ENCODE data around the gene ETNPPL.

ETNPPL gene

DNA sequence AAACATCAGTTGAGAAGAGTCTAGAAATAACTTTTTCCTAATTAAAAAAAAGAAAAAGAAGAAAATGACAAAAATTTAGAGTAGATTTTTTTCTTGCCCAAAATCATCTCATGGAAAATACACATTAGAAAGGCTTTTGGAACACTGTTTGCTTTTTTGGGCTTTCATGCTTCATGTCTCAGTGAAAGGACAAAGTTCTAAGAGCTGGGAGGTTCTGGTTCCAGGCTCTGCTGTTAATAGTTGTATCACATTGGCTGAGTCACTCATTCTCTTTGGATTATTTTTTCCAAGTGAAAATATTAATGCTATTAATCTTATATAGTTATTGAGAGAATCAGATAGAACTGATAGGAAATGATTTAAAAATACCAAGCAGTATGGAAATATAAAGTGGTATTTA is 32.9 kb upstream of the ETNPPL start:
- DNase-seq: no peak
- TF ChIP-seq EZH2 (IDR thresholded peaks at IDR 0.05; ENCODE audit: borderline replicate concordance, low read depth, low read length, severe bottlenecking): no peak

DNA sequence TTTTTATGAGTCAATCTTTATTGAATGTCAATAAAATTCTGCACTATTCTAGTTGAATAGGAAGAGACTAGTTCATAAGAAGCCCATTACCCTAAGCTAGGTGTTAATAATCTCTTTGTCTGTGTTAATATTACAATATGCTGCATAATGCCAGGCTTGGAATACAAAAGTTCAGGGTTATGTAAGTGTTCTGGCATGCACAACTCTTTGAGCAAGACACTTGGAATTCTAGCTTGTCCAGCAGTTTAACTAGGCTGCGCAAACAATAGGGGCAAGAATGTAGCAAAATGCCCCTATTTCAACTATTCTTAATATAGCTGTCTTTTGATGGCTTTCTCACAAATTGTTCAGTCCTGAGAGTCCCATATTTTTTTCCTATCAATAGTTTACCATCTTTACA is 31.3 kb upstream of the ETNPPL start:
- DNase-seq: no peak
- Histone ChIP-seq H2AFZ (ENCODE audit: low read depth, low read length) (no peak overlapping the region), H3K9me3 (ENCODE audit: insufficient read depth, low read length, severe bottlenecking) (no peaks in the 10 kb centered on the region), H3K27me3 (ENCODE audit: insufficient read depth, low read length, poor library complexity) (no peaks in the 10 kb centered on the region), H3K4me1 (ENCODE audit: insufficient read depth, low read length) (no peaks in the 10 kb centered on the region), H3K4me3 (ENCODE audit: low read depth in 1 of 2, low read length in 2 of 2) (no peak overlapping the region), H4K20me1 (ENCODE audit: insufficient read depth, low read length) (no peaks in the 10 kb centered on the region), H3K4me2 (ENCODE audit: insufficient read depth, low read length) (no peak overlapping the region), H3K79me2 (ENCODE audit: insufficient read depth, low read length) (no peaks in the 10 kb centered on the region), H3K9ac (ENCODE audit: low read depth, low read length) (no peak overlapping the region), H3K36me3 (ENCODE audit: insufficient read depth, low read length) (no peaks in the 10 kb centered on the region), H3K27ac (ENCODE audit: low read length) (no peak overlapping the region)
- ATAC-seq (ENCODE audit: insufficient read depth, low read depth): no peak
- TF ChIP-seq, protein P1, sequence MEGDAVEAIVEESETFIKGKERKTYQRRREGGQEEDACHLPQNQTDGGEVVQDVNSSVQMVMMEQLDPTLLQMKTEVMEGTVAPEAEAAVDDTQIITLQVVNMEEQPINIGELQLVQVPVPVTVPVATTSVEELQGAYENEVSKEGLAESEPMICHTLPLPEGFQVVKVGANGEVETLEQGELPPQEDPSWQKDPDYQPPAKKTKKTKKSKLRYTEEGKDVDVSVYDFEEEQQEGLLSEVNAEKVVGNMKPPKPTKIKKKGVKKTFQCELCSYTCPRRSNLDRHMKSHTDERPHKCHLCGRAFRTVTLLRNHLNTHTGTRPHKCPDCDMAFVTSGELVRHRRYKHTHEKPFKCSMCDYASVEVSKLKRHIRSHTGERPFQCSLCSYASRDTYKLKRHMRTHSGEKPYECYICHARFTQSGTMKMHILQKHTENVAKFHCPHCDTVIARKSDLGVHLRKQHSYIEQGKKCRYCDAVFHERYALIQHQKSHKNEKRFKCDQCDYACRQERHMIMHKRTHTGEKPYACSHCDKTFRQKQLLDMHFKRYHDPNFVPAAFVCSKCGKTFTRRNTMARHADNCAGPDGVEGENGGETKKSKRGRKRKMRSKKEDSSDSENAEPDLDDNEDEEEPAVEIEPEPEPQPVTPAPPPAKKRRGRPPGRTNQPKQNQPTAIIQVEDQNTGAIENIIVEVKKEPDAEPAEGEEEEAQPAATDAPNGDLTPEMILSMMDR (IDR thresholded peaks at IDR 0.05; ENCODE audit: borderline replicate concordance, extremely low read depth, low read length, poor library complexity, severe bottlenecking): no peak
- TF ChIP-seq EZH2 (IDR thresholded peaks at IDR 0.05; ENCODE audit: borderline replicate concordance, low read depth, low read length, severe bottlenecking): no peak

More for the DNA sequence above, 32.9 kb upstream of the ETNPPL start:
- no peak overlapping the region for H3K4me2 ChIP-seq (ENCODE audit: insufficient read depth, low read length)
- H2AFZ ChIP-seq (ENCODE audit: low read depth, low read length): no peak overlapping the region
- no peaks in the 10 kb centered on the region for H4K20me1 ChIP-seq (ENCODE audit: insufficient read depth, low read length)
- H3K9me3 ChIP-seq (ENCODE audit: insufficient read depth, low read length, severe bottlenecking): no peaks in the 10 kb centered on the region
- no peak overlapping the region for H3K4me3 ChIP-seq (ENCODE audit: low read depth in 1 of 2, low read length in 2 of 2)
- H3K79me2 ChIP-seq (ENCODE audit: insufficient read depth, low read length): no peaks in the 10 kb centered on the region
- H3K27ac ChIP-seq (ENCODE audit: low read length): no peak overlapping the region
- H3K36me3 ChIP-seq (ENCODE audit: insufficient read depth, low read length): no peaks in the 10 kb centered on the region
- H3K27me3 ChIP-seq (ENCODE audit: insufficient read depth, low read length, poor library complexity): no peaks in the 10 kb centered on the region
- H3K4me1 ChIP-seq (ENCODE audit: insufficient read depth, low read length): no peaks in the 10 kb centered on the region
- H3K9ac ChIP-seq (ENCODE audit: low read depth, low read length): no peak overlapping the region
- no peak for ATAC-seq (ENCODE audit: insufficient read depth, low read depth)

DNA sequence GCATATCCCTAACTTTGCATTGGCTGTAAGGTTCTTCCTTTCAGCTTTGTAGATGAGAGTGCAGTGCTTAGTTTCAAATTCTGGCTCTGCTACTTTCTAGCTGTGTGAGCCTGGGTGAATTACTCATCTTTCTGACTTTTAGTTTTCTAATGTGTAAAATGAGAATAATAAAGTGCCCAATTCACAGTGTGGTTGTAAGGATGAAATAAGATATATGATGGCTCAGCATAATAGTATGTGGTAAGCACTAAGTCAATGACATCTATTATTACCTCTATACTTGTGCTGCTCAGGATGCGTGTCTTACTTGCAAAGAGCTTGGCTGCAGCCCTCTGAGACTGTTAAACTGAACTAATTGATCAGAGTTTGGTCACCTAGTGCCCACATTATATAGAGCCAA is 30.6 kb upstream of the ETNPPL start:
- no peaks in the 10 kb centered on the region for H3K27me3 ChIP-seq (ENCODE audit: insufficient read depth, low read length, poor library complexity)
- H3K4me3 ChIP-seq (ENCODE audit: low read depth in 1 of 2, low read length in 2 of 2): no peak overlapping the region
- DNase-seq (no peak), ATAC-seq (ENCODE audit: insufficient read depth, low read depth) (no peak)
- H3K9me3 ChIP-seq (ENCODE audit: insufficient read depth, low read length, severe bottlenecking): no peaks in the 10 kb centered on the region
- H3K4me1 ChIP-seq (ENCODE audit: insufficient read depth, low read length): no peaks in the 10 kb centered on the region
- no peaks in the 10 kb centered on the region for H3K79me2 ChIP-seq (ENCODE audit: insufficient read depth, low read length)
- H3K36me3 ChIP-seq (ENCODE audit: insufficient read depth, low read length): no peaks in the 10 kb centered on the region
- no peaks in the 10 kb centered on the region for H4K20me1 ChIP-seq (ENCODE audit: insufficient read depth, low read length)
- H3K4me2 ChIP-seq (ENCODE audit: insufficient read depth, low read length): no peak overlapping the region
- no peak overlapping the region for H3K27ac ChIP-seq (ENCODE audit: low read length)
- H3K9ac ChIP-seq (ENCODE audit: low read depth, low read length): no peak overlapping the region
- no peak overlapping the region for H2AFZ ChIP-seq (ENCODE audit: low read depth, low read length)
- no peak for TF ChIP-seq EZH2 (IDR thresholded peaks at IDR 0.05; ENCODE audit: borderline replicate concordance, low read depth, low read length, severe bottlenecking)
- TF ChIP-seq, protein P1 (IDR thresholded peaks at IDR 0.05; ENCODE audit: borderline replicate concordance, extremely low read depth, low read length, poor library complexity, severe bottlenecking): no peak

DNA sequence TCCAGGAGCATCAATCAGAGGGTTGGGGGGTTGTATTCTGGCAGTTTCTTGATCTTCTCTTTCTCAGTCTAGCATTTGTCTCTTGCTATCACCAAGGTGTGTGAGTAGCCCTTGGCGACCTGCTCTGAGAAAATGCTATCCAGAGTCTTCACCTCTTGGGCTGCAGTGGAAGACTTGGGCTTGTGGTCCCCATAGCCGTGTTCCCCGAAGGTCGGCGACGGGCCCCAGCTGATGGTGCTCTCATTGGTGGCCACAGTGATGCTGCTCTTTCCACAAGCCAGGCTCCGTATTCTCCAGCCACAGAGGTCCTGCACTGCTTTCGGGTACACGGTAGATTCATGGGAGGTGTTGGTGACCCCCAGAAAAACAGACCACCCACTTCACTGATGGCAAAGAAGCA is 25.9 kb upstream of the ETNPPL start:
- no peak for ATAC-seq (ENCODE audit: insufficient read depth, low read depth)

More for the DNA sequence above, 25.9 kb upstream of the ETNPPL start:
- TF ChIP-seq EZH2 (IDR thresholded peaks at IDR 0.05; ENCODE audit: borderline replicate concordance, low read depth, low read length, severe bottlenecking): no peak
- TF ChIP-seq, protein P1 (IDR thresholded peaks at IDR 0.05; ENCODE audit: borderline replicate concordance, extremely low read depth, low read length, poor library complexity, severe bottlenecking): no peak
- Histone ChIP-seq H3K4me3 (ENCODE audit: low read depth in 1 of 2, low read length in 2 of 2) (no peak overlapping the region), H3K4me2 (ENCODE audit: insufficient read depth, low read length) (no peak overlapping the region), H3K4me1 (ENCODE audit: insufficient read depth, low read length) (no peaks in the 10 kb centered on the region), H3K36me3 (ENCODE audit: insufficient read depth, low read length) (no peaks in the 10 kb centered on the region), H2AFZ (ENCODE audit: low read depth, low read length) (no peak overlapping the region), H3K9ac (ENCODE audit: low read depth, low read length) (no peak overlapping the region), H3K9me3 (ENCODE audit: insufficient read depth, low read length, severe bottlenecking) (no peaks in the 10 kb centered on the region), H3K27me3 (ENCODE audit: insufficient read depth, low read length, poor library complexity) (no peaks in the 10 kb centered on the region), H3K27ac (ENCODE audit: low read length) (no peak overlapping the region), H3K79me2 (ENCODE audit: insufficient read depth, low read length) (no peaks in the 10 kb centered on the region), H4K20me1 (ENCODE audit: insufficient read depth, low read length) (no peaks in the 10 kb centered on the region)
- no peak for DNase-seq

All from DND-41 (cell line).